ENCODE results near the gene LRP1B.
"Not testable (repeated sequence)": the region's sequence is repeated elsewhere in the genome, so short reads cannot be mapped to it uniquely, and the experiment has no call there.

LRP1B gene

GRCh38 chr2:142119347-142119746 is 11.5 kb downstream of the LRP1B start:
- H3K4me3 ChIP-seq, result no peak overlapping the region
- H3K4me2 ChIP-seq, result no peak overlapping the region
- H3K36me3 ChIP-seq, result no peaks in the 10 kb centered on the region
- H4K20me1 ChIP-seq, result no peaks in the 10 kb centered on the region
- TF ChIP-seq Cebpa-rat (IDR thresholded peaks at IDR 0.05), result no peak
- H3K27me3 ChIP-seq, result no peaks in the 10 kb centered on the region
- H3K27ac ChIP-seq, result no peak overlapping the region
- no peaks in the 10 kb centered on the region for H3K9me3 ChIP-seq
- no peak overlapping the region for H3K9ac ChIP-seq
- H3K4me1 ChIP-seq, result no peaks in the 10 kb centered on the region

- Histone ChIP-seq H4K20me1 (no peaks in the 10 kb centered on the region), H3K4me2 (no peak overlapping the region), H3K4me1 (no peaks in the 10 kb centered on the region), H3K4me3 (no peak overlapping the region), H3K9me3 (no peaks in the 10 kb centered on the region), H3K27me3 (no peaks in the 10 kb centered on the region), H3K9ac (no peak overlapping the region), H3K27ac (no peak overlapping the region), H3K36me3 (no peaks in the 10 kb centered on the region)
- no peak for TF ChIP-seq Cebpa-rat (IDR thresholded peaks at IDR 0.05)
These were observed 18.0 kb downstream of the LRP1B start for GRCh38 chr2:142112757-142113221.

GRCh38 chr2:142104134-142104758 is 26.6 kb downstream of the LRP1B start:
- H3K9ac ChIP-seq, result no peak overlapping the region
- H4K20me1 ChIP-seq, result no peaks in the 10 kb centered on the region
- no peak for TF ChIP-seq Cebpa-rat (IDR thresholded peaks at IDR 0.05)
- H3K36me3 ChIP-seq, result no peaks in the 10 kb centered on the region
- no peak overlapping the region for H3K27ac ChIP-seq
- no peaks in the 10 kb centered on the region for H3K4me1 ChIP-seq
- no peaks in the 10 kb centered on the region for H3K9me3 ChIP-seq
- no peak overlapping the region for H3K4me3 ChIP-seq
- no peaks in the 10 kb centered on the region for H3K27me3 ChIP-seq
- no peak overlapping the region for H3K4me2 ChIP-seq

- Histone ChIP-seq H3K27me3 (no peaks in the 10 kb centered on the region), H4K20me1 (no peaks in the 10 kb centered on the region), H3K36me3 (no peaks in the 10 kb centered on the region), H3K4me2 (no peak overlapping the region), H3K4me3 (no peak overlapping the region), H3K27ac (no peak overlapping the region), H3K4me1 (no peaks in the 10 kb centered on the region), H3K9ac (no peak overlapping the region), H3K9me3 (no peaks in the 10 kb centered on the region)
- TF ChIP-seq Cebpa-rat (IDR thresholded peaks at IDR 0.05), result no peak
These were observed 29.8 kb downstream of the LRP1B start for GRCh38 chr2:142100970-142101369.

- Histone ChIP-seq H3K4me2 (no peak overlapping the region), H3K9me3 (no peaks in the 10 kb centered on the region), H3K9ac (no peak overlapping the region), H4K20me1 (no peaks in the 10 kb centered on the region), H3K4me3 (no peak overlapping the region), H3K36me3 (no peaks in the 10 kb centered on the region), H3K4me1 (no peaks in the 10 kb centered on the region), H3K27ac (no peak overlapping the region), H3K27me3 (no peaks in the 10 kb centered on the region)
- TF ChIP-seq Cebpa-rat (IDR thresholded peaks at IDR 0.05), result no peak
These were observed 30.5 kb downstream of the LRP1B start for GRCh38 chr2:142100139-142100873.

- H3K9ac ChIP-seq, result no peak overlapping the region
- no peak for TF ChIP-seq Cebpa-rat (IDR thresholded peaks at IDR 0.05)
- H3K27ac ChIP-seq, result no peak overlapping the region
- no peaks in the 10 kb centered on the region for H3K4me1 ChIP-seq
- H3K4me2 ChIP-seq, result no peak overlapping the region
- no peaks in the 10 kb centered on the region for H3K27me3 ChIP-seq
- H3K4me3 ChIP-seq, result no peak overlapping the region
- H4K20me1 ChIP-seq, result no peaks in the 10 kb centered on the region
- no peaks in the 10 kb centered on the region for H3K9me3 ChIP-seq
- no peaks in the 10 kb centered on the region for H3K36me3 ChIP-seq
These were observed 33.1 kb downstream of the LRP1B start for GRCh38 chr2:142097711-142098110.

GRCh38 chr2:142095647-142096046 is 35.2 kb downstream of the LRP1B start:
- TF ChIP-seq Cebpa-rat (IDR thresholded peaks at IDR 0.05), result no peak
- Histone ChIP-seq H3K4me3 (no peak overlapping the region), H3K27ac (no peak overlapping the region), H3K9ac (no peak overlapping the region), H3K4me1 (no peaks in the 10 kb centered on the region), H3K9me3 (no peaks in the 10 kb centered on the region), H3K27me3 (no peaks in the 10 kb centered on the region), H3K4me2 (no peak overlapping the region), H3K36me3 (no peaks in the 10 kb centered on the region), H4K20me1 (no peaks in the 10 kb centered on the region)

GRCh38 chr2:142094233-142094632 is 36.6 kb downstream of the LRP1B start:
- no peaks in the 10 kb centered on the region for H4K20me1 ChIP-seq
- H3K9ac ChIP-seq, result no peak overlapping the region
- H3K27ac ChIP-seq, result no peak overlapping the region
- no peak for TF ChIP-seq Cebpa-rat (IDR thresholded peaks at IDR 0.05)
- H3K27me3 ChIP-seq, result no peaks in the 10 kb centered on the region
- no peak overlapping the region for H3K4me2 ChIP-seq
- H3K36me3 ChIP-seq, result no peaks in the 10 kb centered on the region
- H3K4me3 ChIP-seq, result no peak overlapping the region
- H3K4me1 ChIP-seq, result no peaks in the 10 kb centered on the region
- no peaks in the 10 kb centered on the region for H3K9me3 ChIP-seq

- no peak overlapping the region for H3K4me3 ChIP-seq
- no peak overlapping the region for H3K9ac ChIP-seq
- no peaks in the 10 kb centered on the region for H3K4me1 ChIP-seq
- H3K36me3 ChIP-seq, result no peaks in the 10 kb centered on the region
- no peaks in the 10 kb centered on the region for H3K27me3 ChIP-seq
- no peaks in the 10 kb centered on the region for H4K20me1 ChIP-seq
- H3K4me2 ChIP-seq, result no peak overlapping the region
- H3K27ac ChIP-seq, result no peak overlapping the region
- no peaks in the 10 kb centered on the region for H3K9me3 ChIP-seq
- TF ChIP-seq Cebpa-rat (IDR thresholded peaks at IDR 0.05), result no peak
These were observed 42.7 kb downstream of the LRP1B start for GRCh38 chr2:142088058-142088568.

GRCh38 chr2:142087585-142087984 is 43.2 kb downstream of the LRP1B start:
- not testable (repeated sequence) for H3K9ac ChIP-seq, H3K27me3 ChIP-seq, H3K4me1 ChIP-seq, H3K27ac ChIP-seq, H4K20me1 ChIP-seq, H3K9me3 ChIP-seq, H3K4me3 ChIP-seq, H3K4me2 ChIP-seq, H3K36me3 ChIP-seq
